A549 (cell line): ENCODE results near the gene DNASE2.

Experiments used
- CTCF ChIP-seq: fragments of >200 bp; sonication (Bioruptor Twin); formaldehyde crosslinking; IDR thresholded peaks from 3 replicates; pipeline ENCODE4 v1.5.1; 2016
- HOXA7 ChIP-seq: fragments of 250-450 bp; sonication (Bioruptor Pico); IDR thresholded peaks from 2 replicates; pipeline ENCODE4 v1.5.0; 2020; ENCODE audit warnings: mild to moderate bottlenecking, moderate library complexity
- HOXB5 ChIP-seq: fragments of 250-450 bp; sonication (Bioruptor Pico); IDR thresholded peaks from 2 replicates; pipeline ENCODE4 v1.5.0; 2020; ENCODE audit warnings: mild to moderate bottlenecking, moderate library complexity
- MAX ChIP-seq: IDR thresholded peaks from 2 replicates; pipeline ENCODE4 v1.6.1; 2012
- POLR2A ChIP-seq: IDR thresholded peaks from 2 replicates; pipeline ENCODE4 v1.6.1; 2012; ENCODE audit warnings: mild to moderate bottlenecking, low read length
- RAD21 ChIP-seq, 2 experiments: fragments of >200 bp in 1 of 2; sonication (Bioruptor Twin) in 1 of 2; formaldehyde crosslinking in 1 of 2; IDR thresholded peaks in 1 of 2; conservative IDR thresholded peaks in 1 of 2; 2 replicates in 1 of 2; 3 replicates in 1 of 2; pipeline ENCODE4 v1.6.1; 2012 to 2018; ENCODE audit warnings: inconsistent platforms in 1 of 2
- RCOR1 ChIP-seq: fragments of 150-350 bp; IDR thresholded peaks from 2 replicates; pipeline ENCODE4 v1.6.1; 2014; ENCODE audit warnings: antibody characterized with exemption, low read length, low read depth
- RNF2 ChIP-seq: fragments of 200-600 bp; sonication (generic); IDR thresholded peaks from 2 replicates; pipeline ENCODE4 v1.6.1; 2016; ENCODE audit warnings: low read depth, mild to moderate bottlenecking, antibody characterized with exemption, moderate library complexity, borderline replicate concordance
- SMC3 ChIP-seq: fragments of >200 bp; sonication (Bioruptor Twin); formaldehyde crosslinking; IDR thresholded peaks from 3 replicates; pipeline ENCODE4 v1.6.1; 2018; ENCODE audit warnings: inconsistent platforms
- ZSCAN20 ChIP-seq: fragments of 250-450 bp; sonication (Bioruptor Pico); IDR thresholded peaks from 2 replicates; pipeline ENCODE4 v1.8.0; 2022; ENCODE audit warnings: mild to moderate bottlenecking, moderate library complexity
- TF ChIP-seq, protein P1 (sequence below): fragments of 250-450 bp; sonication (Bioruptor Pico); IDR thresholded peaks from 2 replicates; pipeline ENCODE4 v1.5.0; 2021; ENCODE audit warnings: mild to moderate bottlenecking, moderate library complexity, borderline replicate concordance

DNA sequence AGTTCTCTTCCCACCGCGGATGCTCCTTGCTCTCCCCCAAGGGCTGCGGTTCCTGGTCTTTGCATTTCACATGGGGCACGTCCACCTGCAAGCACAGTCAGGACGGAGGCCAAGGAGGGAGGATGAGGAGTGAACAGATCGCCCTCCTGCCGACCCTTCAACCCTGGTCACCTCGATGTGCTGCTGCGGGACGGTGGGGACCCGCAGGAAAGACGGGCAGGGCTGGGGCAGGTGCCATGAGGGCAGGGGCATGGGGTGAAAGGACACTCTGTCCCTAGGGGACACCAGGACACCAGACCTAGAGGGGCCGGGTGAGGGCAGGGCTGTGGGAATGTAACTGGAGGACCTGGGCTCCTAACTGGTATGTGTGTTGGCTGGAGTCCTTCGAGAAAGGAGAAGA is 37.0 kb upstream of the DNASE2 start:
- TF ChIP-seq HOXB5 (CRISPR knock-in tag) (no peak), POLR2A (no peak), SMC3 (no peak), RAD21 (conservative IDR thresholded peaks at IDR 0.05 in 1 of 2, IDR thresholded peaks at IDR 0.05 in 1 of 2) (no peak), CTCF (no peak), MAX (no peak), RNF2 (no peak), ZSCAN20 (CRISPR knock-in tag) (no peak), RCOR1 (no peak), HOXA7 (no peak)
- TF ChIP-seq, protein P1, sequence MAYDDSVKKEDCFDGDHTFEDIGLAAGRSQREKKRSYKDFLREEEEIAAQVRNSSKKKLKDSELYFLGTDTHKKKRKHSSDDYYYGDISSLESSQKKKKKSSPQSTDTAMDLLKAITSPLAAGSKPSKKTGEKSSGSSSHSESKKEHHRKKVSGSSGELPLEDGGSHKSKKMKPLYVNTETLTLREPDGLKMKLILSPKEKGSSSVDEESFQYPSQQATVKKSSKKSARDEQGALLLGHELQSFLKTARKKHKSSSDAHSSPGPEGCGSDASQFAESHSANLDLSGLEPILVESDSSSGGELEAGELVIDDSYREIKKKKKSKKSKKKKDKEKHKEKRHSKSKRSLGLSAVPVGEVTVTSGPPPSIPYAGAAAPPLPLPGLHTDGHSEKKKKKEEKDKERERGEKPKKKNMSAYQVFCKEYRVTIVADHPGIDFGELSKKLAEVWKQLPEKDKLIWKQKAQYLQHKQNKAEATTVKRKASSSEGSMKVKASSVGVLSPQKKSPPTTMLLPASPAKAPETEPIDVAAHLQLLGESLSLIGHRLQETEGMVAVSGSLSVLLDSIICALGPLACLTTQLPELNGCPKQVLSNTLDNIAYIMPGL: no peak
